ENCODE data around the gene RRP15. TPM values are rescaled to one million over a fixed set of nuclear protein-coding genes. Genes with fewer than 3 reads are reported as not detected.

RRP15 gene
- total and polyA plus RNA-seq, 2 of the 8 experiments (the other 6 are each of a cell fraction or from before 2014, with no cell fraction given) = 3.7 to 52.8 TPM

GRCh38 chr1:218344814-218345672 is 60.0 kb downstream of the RRP15 start, which contains the start of gene TGFB2 (continued):
- TF ChIP-seq RAD21 (IDR thresholded peaks at IDR 0.05 in 1 of 2, conservative IDR thresholded peaks at IDR 0.05 in 1 of 2; ENCODE audit: low read depth in 2 of 2, low read length in 2 of 2) = peak in 1 of 2 experiments; percentile 12; a peak in 1 of 4 replicates
- no peak for TF ChIP-seq YY1 (IDR thresholded peaks at IDR 0.05; ENCODE audit: low read depth, low read length)
- TF ChIP-seq, protein P1, sequence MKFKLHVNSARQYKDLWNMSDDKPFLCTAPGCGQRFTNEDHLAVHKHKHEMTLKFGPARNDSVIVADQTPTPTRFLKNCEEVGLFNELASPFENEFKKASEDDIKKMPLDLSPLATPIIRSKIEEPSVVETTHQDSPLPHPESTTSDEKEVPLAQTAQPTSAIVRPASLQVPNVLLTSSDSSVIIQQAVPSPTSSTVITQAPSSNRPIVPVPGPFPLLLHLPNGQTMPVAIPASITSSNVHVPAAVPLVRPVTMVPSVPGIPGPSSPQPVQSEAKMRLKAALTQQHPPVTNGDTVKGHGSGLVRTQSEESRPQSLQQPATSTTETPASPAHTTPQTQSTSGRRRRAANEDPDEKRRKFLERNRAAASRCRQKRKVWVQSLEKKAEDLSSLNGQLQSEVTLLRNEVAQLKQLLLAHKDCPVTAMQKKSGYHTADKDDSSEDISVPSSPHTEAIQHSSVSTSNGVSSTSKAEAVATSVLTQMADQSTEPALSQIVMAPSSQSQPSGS (IDR thresholded peaks at IDR 0.05; ENCODE audit: low read length) = no peak
- no peak for TF ChIP-seq EGR1 (IDR thresholded peaks at IDR 0.05; ENCODE audit: borderline replicate concordance, low read depth, low read length)
- peak in 1 of 2 experiments; percentile 53; a peak in 1 of 4 replicates for TF ChIP-seq SIN3A (conservative IDR thresholded peaks at IDR 0.05 in 1 of 2, IDR thresholded peaks at IDR 0.05 in 1 of 2; ENCODE audit: low read depth in 1 of 2, low read length in 2 of 2)
- TF ChIP-seq PHF8 (conservative IDR thresholded peaks at IDR 0.05; ENCODE audit: low read depth, low read length) = 0 out of 2 replicates have a peak, but pooled peaks have one; percentile 1

Measured in H1 (cell line).